Fibroblast of gingiva (primary cell): ENCODE data around the gene RPL37A.

ENCODE experiments used
- DNase-seq: peaks from one replicate; pipeline ENCODE4 v3.0.0-alpha.2; 2011; ENCODE audit warnings: low read depth

Gene RPL37A

GRCh38 chr2:216498379-216499352 is at the start of gene RPL37A:
RPL37A (plus strand) TSS chr2:216498844; CDS start chr2:216498875, 31 bp downstream.
- peak; percentile 97 for DNase-seq

GRCh38 chr2:216450346-216450745 is 48.3 kb upstream of the RPL37A start:
- DNase-seq: no peak

GRCh38 chr2:216450784-216451183 is 47.9 kb upstream of the RPL37A start:
- no peak for DNase-seq

GRCh38 chr2:216453955-216454614 is 44.6 kb upstream of the RPL37A start:
- DNase-seq: no peak

- no peak for DNase-seq
These were observed 35.5 kb upstream of the RPL37A start for GRCh38 chr2:216463148-216463547.

GRCh38 chr2:216464104-216464720 is 34.4 kb upstream of the RPL37A start:
- no peak for DNase-seq

- DNase-seq: no peak
These were observed 33.0 kb upstream of the RPL37A start for GRCh38 chr2:216465579-216466195.

GRCh38 chr2:216467845-216468244 is 30.8 kb upstream of the RPL37A start:
- DNase-seq: no peak

- DNase-seq: no peak
These were observed 29.0 kb upstream of the RPL37A start for GRCh38 chr2:216469661-216470060.

GRCh38 chr2:216473187-216473586 is 25.5 kb upstream of the RPL37A start:
- DNase-seq: no peak

- no peak for DNase-seq
These were observed 23.5 kb upstream of the RPL37A start for GRCh38 chr2:216474925-216475670.

GRCh38 chr2:216475767-216476166 is 22.9 kb upstream of the RPL37A start:
- DNase-seq: no peak

- DNase-seq: no peak
These were observed 21.2 kb upstream of the RPL37A start for GRCh38 chr2:216477283-216478035.

GRCh38 chr2:216478151-216478550 is 20.5 kb upstream of the RPL37A start:
- DNase-seq: no peak

- DNase-seq: no peak
These were observed 19.9 kb upstream of the RPL37A start for GRCh38 chr2:216478791-216479190.

GRCh38 chr2:216480221-216480620 is 18.4 kb upstream of the RPL37A start:
- no peak for DNase-seq

GRCh38 chr2:216482640-216483039 is 16.0 kb upstream of the RPL37A start:
- DNase-seq: no peak

GRCh38 chr2:216485237-216485636 is 13.4 kb upstream of the RPL37A start:
- DNase-seq: no peak

GRCh38 chr2:216485745-216486144 is 12.9 kb upstream of the RPL37A start:
- DNase-seq: no peak

GRCh38 chr2:216486271-216486670 is 12.4 kb upstream of the RPL37A start:
- DNase-seq: no peak

GRCh38 chr2:216486708-216487107 is 11.9 kb upstream of the RPL37A start:
- no peak for DNase-seq
